Ovary (tissue), 9 donors: ENCODE measurements around the gene SLC7A10. TPM values are rescaled to one million over a fixed set of nuclear protein-coding genes. Genes with fewer than 3 reads are reported as not detected.

Source experiments
- DNase-seq, 5 donors: peaks; one replicate each; pipeline ENCODE4 v3.0.0-alpha.2; 2019 to 2020
- H3K27ac ChIP-seq, 2 donors: fragments of 200-600 bp; one replicate each; pipeline versions ENCODE4 v1.5.1 to v1.8.0; 2019 to 2022
- H3K27me3 ChIP-seq: fragments of 200-600 bp; one replicate; pipeline ENCODE4 v1.8.0; 2022
- H3K36me3 ChIP-seq: fragments of 200-600 bp; sonication (generic); one replicate; pipeline ENCODE4 v1.5.1; 2019
- H3K4me1 ChIP-seq: one replicate; pipeline ENCODE4 v1.8.1; 2013; ENCODE audit warnings: mild to moderate bottlenecking, moderate library complexity; ENCODE audit not compliant: insufficient read depth
- H3K4me3 ChIP-seq: fragments of 200-600 bp; sonication (generic); one replicate; pipeline ENCODE4 v1.5.1; 2017
- H3K9me3 ChIP-seq, 2 donors: fragments of 200-600 bp in 1 of 2; sonication (generic) in 1 of 2; one replicate each; pipeline versions ENCODE4 v1.5.1 to v1.8.1; 2013 to 2019; ENCODE audit warnings: mild to moderate bottlenecking in 1 of 2, moderate library complexity in 1 of 2
- CTCF ChIP-seq, 3 donors: fragments of 450-650 bp in 2 of 3; fragments of 200-600 bp in 1 of 3; IDR thresholded peaks; one replicate each; pipeline versions ENCODE4 v1.5.1 to v1.8.0; 2016 to 2022; ENCODE audit warnings: antibody characterized with exemption in 3 of 3, mild to moderate bottlenecking in 1 of 3
- EP300 ChIP-seq: sonication (generic); formaldehyde crosslinking; IDR thresholded peaks from one replicate; pipeline ENCODE4 v1.6.1; 2017; ENCODE audit warnings: antibody characterized with exemption
- POLR2A ChIP-seq: fragments of 450-650 bp; IDR thresholded peaks from one replicate; pipeline ENCODE4 v1.6.1; 2017; ENCODE audit warnings: antibody characterized with exemption, mild to moderate bottlenecking, moderate library complexity
- WGBS, 3 donors: extraction: QIAGEN DNeasy Blood & Tissue Kit in 1 of 3; methylation state at CpG; one replicate each; pipeline versions ENCODE4 v1.1.5 to v1.1.7; 2013 to 2017; 5-methylcytosine and 5-hydroxymethylcytosine counted together
- intact Hi-C, 4 donors: fragments of 100-400 bp; cut with DNase I; formaldehyde crosslinking; loops; one replicate each; pipeline versions ENCODE4 v1.11.0 to v1.15.1; 2022 to 2023
- polyA plus RNA-seq, 2 donors: library from polyadenylated mRNA; stranded (reverse); fragments of 200-250 nt in 1 of 2; fragments of 350-450 nt in 1 of 2; fragmentation: Illumina TruSeq in 1 of 2; extraction: RNeasy Lipid Tissue Mini Kit (QIAGEN cat#74804) in 1 of 2; gene quantifications; one replicate each; pipeline ENCODE4 v1.2.3, GENCODE V29; 2013 to 2014
- total RNA-seq, 7 donors: library from RNA; depleted of rRNA in 2 of 7; stranded (reverse); fragments of >200 nt in 2 of 7; fragmentation: NEBNext Ultra II Directional in 3 of 7; extraction: Animal tissue kit (Norgen Biotek cat#: 25700) in 3 of 7; gene quantifications; one replicate each; pipeline versions ENCODE4 v1.1.0 to v1.2.4, GENCODE V29; 2016 to 2023
- donor health status: DM: no; HTN: no; CAD: no; lungs with moderate emphysema.
- donor health status: DM: no; HTN: no; CAD: no.
- donor health status: Bipolar disorder and iron deficiency.
- donor health status: DM: yes; HTN: yes; CAD: no.
- donor health status: DM: no; HTN: no; CAD: no.
- donor health status: DM: yes; HTN: yes; CAD: no.

Gene SLC7A10
- total and polyA plus RNA-seq, 9 donors: not detected

GRCh38 chr19:33208371-33208895 is 17.2 kb downstream of the SLC7A10 start:
- Histone ChIP-seq H3K27ac (peak overlapping the region in 1 of 2 donors; percentile 21), H3K9me3 (no peaks in the 10 kb centered on the region), H3K27me3 (no peaks in the 10 kb centered on the region), H3K4me3 (no peak overlapping the region), H3K36me3 (no peaks in the 10 kb centered on the region), H3K4me1 (no peaks in the 10 kb centered on the region)
- WGBS, 3 donors: 71 to 75% (median 74%) methylated on average over 11 of the region's 11 CpGs
- intact Hi-C loops: loop anchor here in 2 of 4 donors (10.0 kb wide), 2 partner anchors 64 to 234 kb away; partner anchors contain the start of genes CEP89 (in 1 of the 2) and FAAP24 (in 1 of the 2)
- no peak for TF ChIP-seq POLR2A
- no peak for TF ChIP-seq EP300
- no peak for TF ChIP-seq CTCF (IDR thresholded peaks at IDR 0.05)
- no peak for DNase-seq

- Histone ChIP-seq H3K36me3 (no peaks in the 10 kb centered on the region), H3K9me3 (no peaks in the 10 kb centered on the region), H3K27ac (no peak overlapping the region), H3K4me1 (no peaks in the 10 kb centered on the region), H3K27me3 (no peaks in the 10 kb centered on the region), H3K4me3 (no peak overlapping the region)
- DNase-seq: no peak
- TF ChIP-seq CTCF (IDR thresholded peaks at IDR 0.05) (no peak), POLR2A (no peak), EP300 (no peak)
- WGBS, 3 donors: 90 to 92% (median 91%) methylated on average over 9 of the region's 9 CpGs
- intact Hi-C loops: loop anchor here in 2 of 4 donors (10.0 kb wide), 2 partner anchors 63 to 233 kb away; partner anchors contain the start of genes CEP89 (in 1 of the 2) and FAAP24 (in 1 of the 2)
Observed at GRCh38 chr19:33207903-33208302, 17.7 kb downstream of the SLC7A10 start.

GRCh38 chr19:33207040-33207620 is 18.5 kb downstream of the SLC7A10 start:
- no peak for DNase-seq
- Histone ChIP-seq H3K36me3 (no peaks in the 10 kb centered on the region), H3K27me3 (no peaks in the 10 kb centered on the region), H3K9me3 (no peaks in the 10 kb centered on the region), H3K4me3 (no peak overlapping the region), H3K27ac (no peak overlapping the region), H3K4me1 (no peaks in the 10 kb centered on the region)
- 81 to 92% (median 90%) methylated on average over 30 to 38 of the region's 38 CpGs for WGBS, 3 donors
- intact Hi-C loops: loop anchor here in 2 of 4 donors (10.0 kb wide), 2 partner anchors 62 to 232 kb away; partner anchors contain the start of genes CEP89 (in 1 of the 2) and FAAP24 (in 1 of the 2)
- TF ChIP-seq POLR2A (no peak), EP300 (no peak), CTCF (IDR thresholded peaks at IDR 0.05) (no peak)

GRCh38 chr19:33206261-33207039 is 19.2 kb downstream of the SLC7A10 start:
- intact Hi-C loops: loop anchor here in 2 of 4 donors (10.0 kb wide), 2 partner anchors 62 to 232 kb away; partner anchors contain the start of genes CEP89 (in 1 of the 2) and FAAP24 (in 1 of the 2)
- no peak overlapping the region for H3K4me3 ChIP-seq

More at GRCh38 chr19:33206261-33207039, 19.2 kb downstream of the SLC7A10 start:
- Histone ChIP-seq H3K9me3 (no peaks in the 10 kb centered on the region), H3K4me1 (no peaks in the 10 kb centered on the region), H3K27me3 (no peaks in the 10 kb centered on the region), H3K27ac (no peak overlapping the region), H3K36me3 (no peaks in the 10 kb centered on the region)
- DNase-seq: no peak
- TF ChIP-seq POLR2A: no peak
- no peak for TF ChIP-seq CTCF (IDR thresholded peaks at IDR 0.05)
- TF ChIP-seq EP300: no peak
- 88 to 94% (median 90%) methylated on average over 37 to 38 of the region's 38 CpGs for WGBS, 3 donors
